ENCODE results near the gene CLDN18. TPM values are rescaled to one million over a fixed set of nuclear protein-coding genes. Genes with fewer than 3 reads are reported as not detected.

CLDN18 gene
- total and polyA plus RNA-seq, 10 of the 15 experiments (the other 5 are each of a cell fraction or from before 2014, with no cell fraction given) = 0.05 to 0.28 (median 0.18) TPM; not detected in 1

DNA sequence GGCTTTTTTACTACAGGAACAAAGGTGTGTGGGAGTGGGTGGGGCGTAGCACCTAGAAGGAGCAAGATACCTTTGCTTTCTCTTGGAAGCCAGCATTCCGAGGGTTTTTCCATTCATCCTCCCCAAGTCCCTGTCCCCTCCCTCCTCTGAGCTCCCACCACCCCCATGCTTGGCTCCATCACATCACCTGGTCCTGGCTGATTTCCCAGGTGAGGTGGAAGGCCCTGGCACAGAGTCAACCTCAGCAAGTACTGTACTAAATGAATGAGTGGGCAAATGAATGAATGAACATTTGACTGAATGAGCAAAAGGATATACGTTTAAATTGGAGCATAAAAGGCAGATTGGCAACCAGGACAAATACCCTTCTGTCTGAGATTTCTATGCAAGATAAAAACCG lies 60.0 kb downstream of the CLDN18 start:
- Histone ChIP-seq H4K20me1 (ENCODE audit: control insufficient read depth, insufficient read depth) (no peaks in the 10 kb centered on the region), H3K79me2 (ENCODE audit: control insufficient read depth, insufficient read depth, low read length) (no peaks in the 10 kb centered on the region), H3K9me3 (replicated peaks; ENCODE audit: control insufficient read depth, insufficient read depth, low read length) (no peaks in the 10 kb centered on the region), H3K36me3 (ENCODE audit: control insufficient read depth in 2 of 2, insufficient read depth in 2 of 2, low read length in 1 of 2) (no peaks in the 10 kb centered on the region), H2AFZ (ENCODE audit: control insufficient read depth, low read depth, low read length) (no peak overlapping the region), H3K27me3 (replicated peaks in 1 of 2; ENCODE audit: control insufficient read depth in 2 of 2, insufficient read depth in 2 of 2, low read length in 1 of 2) (peaks cover 0 to 2% of the 10 kb centered on the region in 2 experiments; a peak in 2 of 4 replicates), H3K27ac (ENCODE audit: control insufficient read depth, insufficient read depth) (no peak overlapping the region), H3K9ac (ENCODE audit: control insufficient read depth, insufficient read depth, low read length) (no peak overlapping the region), H3K4me3 (no peak overlapping the region), H3K4me1 (ENCODE audit: control insufficient read depth, insufficient read depth, low read length) (peaks cover 13% of the 10 kb centered on the region), H3K4me2 (ENCODE audit: control insufficient read depth, insufficient read depth) (no peak overlapping the region)
- ChIA-PET POLR2A (no interaction called here), RAD21 (ENCODE audit: unreplicated experiment) (interaction anchor here (1.2 to 1.6 kb wide), 4 partner anchors 49 to 960 kb away, joined by 3 to 11 read pairs (median 4); no protein-coding TSS in a partner anchor), SMC1A (ENCODE audit: uncharacterized antibody, unreplicated experiment) (interaction anchor here (5.4 kb wide), 1 partner anchor 49 kb away, joined by 45 read pairs; no protein-coding TSS in a partner anchor), CTCF (interaction anchor here (1.2 to 2.8 kb wide), 12 partner anchors 10 to 277 kb away, joined by 3 to 31 read pairs (median 5); partner anchors contain the start of gene DZIP1L)
- no peak for ATAC-seq
- TF ChIP-seq SMARCA5 (IDR thresholded peaks at IDR 0.05) (no peak), JUND (IDR thresholded peaks at IDR 0.05; ENCODE audit: low read depth, low read length) (no peak), EGR1 (IDR thresholded peaks at IDR 0.05; ENCODE audit: borderline replicate concordance in 1 of 2, low read depth in 2 of 2, low read length in 2 of 2) (no peak), RBBP5 (conservative IDR thresholded peaks at IDR 0.05) (no peak)
- TF ChIP-seq, protein P1, sequence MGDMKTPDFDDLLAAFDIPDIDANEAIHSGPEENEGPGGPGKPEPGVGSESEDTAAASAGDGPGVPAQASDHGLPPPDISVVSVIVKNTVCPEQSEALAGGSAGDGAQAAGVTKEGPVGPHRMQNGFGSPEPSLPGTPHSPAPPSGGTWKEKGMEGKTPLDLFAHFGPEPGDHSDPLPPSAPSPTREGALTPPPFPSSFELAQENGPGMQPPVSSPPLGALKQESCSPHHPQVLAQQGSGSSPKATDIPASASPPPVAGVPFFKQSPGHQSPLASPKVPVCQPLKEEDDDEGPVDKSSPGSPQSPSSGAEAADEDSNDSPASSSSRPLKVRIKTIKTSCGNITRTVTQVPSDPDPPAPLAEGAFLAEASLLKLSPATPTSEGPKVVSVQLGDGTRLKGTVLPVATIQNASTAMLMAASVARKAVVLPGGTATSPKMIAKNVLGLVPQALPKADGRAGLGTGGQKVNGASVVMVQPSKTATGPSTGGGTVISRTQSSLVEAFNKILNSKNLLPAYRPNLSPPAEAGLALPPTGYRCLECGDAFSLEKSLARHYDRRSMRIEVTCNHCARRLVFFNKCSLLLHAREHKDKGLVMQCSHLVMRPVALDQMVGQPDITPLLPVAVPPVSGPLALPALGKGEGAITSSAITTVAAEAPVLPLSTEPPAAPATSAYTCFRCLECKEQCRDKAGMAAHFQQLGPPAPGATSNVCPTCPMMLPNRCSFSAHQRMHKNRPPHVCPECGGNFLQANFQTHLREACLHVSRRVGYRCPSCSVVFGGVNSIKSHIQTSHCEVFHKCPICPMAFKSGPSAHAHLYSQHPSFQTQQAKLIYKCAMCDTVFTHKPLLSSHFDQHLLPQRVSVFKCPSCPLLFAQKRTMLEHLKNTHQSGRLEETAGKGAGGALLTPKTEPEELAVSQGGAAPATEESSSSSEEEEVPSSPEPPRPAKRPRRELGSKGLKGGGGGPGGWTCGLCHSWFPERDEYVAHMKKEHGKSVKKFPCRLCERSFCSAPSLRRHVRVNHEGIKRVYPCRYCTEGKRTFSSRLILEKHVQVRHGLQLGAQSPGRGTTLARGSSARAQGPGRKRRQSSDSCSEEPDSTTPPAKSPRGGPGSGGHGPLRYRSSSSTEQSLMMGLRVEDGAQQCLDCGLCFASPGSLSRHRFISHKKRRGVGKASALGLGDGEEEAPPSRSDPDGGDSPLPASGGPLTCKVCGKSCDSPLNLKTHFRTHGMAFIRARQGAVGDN (IDR thresholded peaks at IDR 0.05) = no peak
- in situ Hi-C loops (cut with MboI) (no loop called here), intact Hi-C loops (cut with micrococcal nuclease; ENCODE audit: unreplicated experiment) (no loop called here)
- DNase-seq (ENCODE audit: low read depth, low spot score) = no peak
- WGBS (ENCODE audit: insufficient coverage, insufficient replicate concordance, low lambda C conversion rate, missing lambda C conversion rate) = 7% methylated on average over 4 of the region's 4 CpGs
- no peak for FAIRE-seq
- BruUV-seq (replicated peaks) = no TSS peak

All from GM12878 (cell line).